Right lobe of liver (tissue), 6 donors: ENCODE results near the gene HDAC9. TPM values are rescaled to one million over a fixed set of nuclear protein-coding genes. Genes with fewer than 3 reads are reported as not detected.

Experiments
- ATAC-seq, 4 donors: fragments of 200-7000 bp; cut with Tn5 transposase; one replicate each; pipeline ENCODE4 v1.9.1; 2020; ENCODE audit warnings: mild to moderate bottlenecking in 4 of 4, moderate library complexity in 4 of 4
- DNase-seq, 3 donors: peaks; one replicate each; pipeline ENCODE4 v3.0.0-alpha.2; 2020
- H3K27ac ChIP-seq, 3 donors: fragments of 200-600 bp; one replicate each; pipeline ENCODE4 v1.8.0; 2022
- H3K27me3 ChIP-seq, 2 donors: fragments of 200-600 bp; one replicate each; pipeline ENCODE4 v1.8.0; 2022
- H3K36me3 ChIP-seq, 4 donors: fragments of 200-600 bp; sonication (generic) in 1 of 4; one replicate each; pipeline versions ENCODE4 v1.5.1 to v1.8.0; 2017 to 2022; ENCODE audit warnings: control low read depth in 1 of 4
- H3K4me1 ChIP-seq, 4 donors: fragments of 200-600 bp; sonication (generic) in 1 of 4; one replicate each; pipeline versions ENCODE4 v1.5.1 to v1.8.0; 2017 to 2022; ENCODE audit warnings: control low read depth in 1 of 4
- H3K4me3 ChIP-seq, 3 donors: fragments of 200-600 bp; one replicate each; pipeline ENCODE4 v1.8.0; 2022
- H3K9me3 ChIP-seq, 4 donors: fragments of 200-600 bp; sonication (generic) in 1 of 4; one replicate each; pipeline versions ENCODE4 v1.5.1 to v1.8.0; 2017 to 2022; ENCODE audit warnings: control low read depth in 1 of 4
- CTCF ChIP-seq, 4 donors: fragments of 200-600 bp in 3 of 4; fragments of 450-650 bp in 1 of 4; IDR thresholded peaks; one replicate each; pipeline versions ENCODE4 v1.5.1 to v1.8.0; 2016 to 2022; ENCODE audit warnings: antibody characterized with exemption in 4 of 4, mild to moderate bottlenecking in 2 of 4
- POLR2A ChIP-seq: fragments of 450-650 bp; IDR thresholded peaks from one replicate; pipeline ENCODE4 v1.6.1; 2017; ENCODE audit warnings: antibody characterized with exemption, mild to moderate bottlenecking
- WGBS: methylation state at CpG from one replicate; pipeline ENCODE4 v1.1.6; 2018; ENCODE audit warnings: low coverage, low lambda C conversion rate; ENCODE audit not compliant: insufficient coverage; ENCODE audit errors: missing lambda C conversion rate; 5-methylcytosine and 5-hydroxymethylcytosine counted together
- intact Hi-C, 2 donors: fragments of 100-400 bp; cut with DNase I; formaldehyde crosslinking; loops; one replicate each; pipeline versions ENCODE4 v1.11.2 to v1.14.1; 2022
- total RNA-seq, 6 experiments: library from RNA; depleted of rRNA in 2 of 6; stranded (reverse); fragments of >200 nt in 2 of 6; fragmentation: NEBNext Ultra II Directional in 3 of 6; extraction: Animal tissue kit (Norgen Biotek cat#: 25700) in 3 of 6; gene quantifications; one replicate each; pipeline versions ENCODE4 v1.1.0 to v1.2.4, GENCODE V29; 2016 to 2023
- donor health status: DM: no; HTN: yes; CAD: no.
- donor health status: DM: no; HTN: no; CAD: no.
- donor health status: DM: no; HTN: no; CAD: no.
- donor health status: DM: no; HTN: yes; CAD: no.
- donor health status: DM: no; HTN: yes; CAD: no.

HDAC9 gene
- total RNA-seq, 6 experiments from 2014 or later: 1.0 to 4.1 (median 2.5) TPM

GRCh38 chr7:18702071-18702829, 206.7 kb downstream of the HDAC9 start:
- 73% methylated on average over 17 of the region's 17 CpGs for WGBS
- no peak overlapping the region for H3K27ac ChIP-seq

DNA sequence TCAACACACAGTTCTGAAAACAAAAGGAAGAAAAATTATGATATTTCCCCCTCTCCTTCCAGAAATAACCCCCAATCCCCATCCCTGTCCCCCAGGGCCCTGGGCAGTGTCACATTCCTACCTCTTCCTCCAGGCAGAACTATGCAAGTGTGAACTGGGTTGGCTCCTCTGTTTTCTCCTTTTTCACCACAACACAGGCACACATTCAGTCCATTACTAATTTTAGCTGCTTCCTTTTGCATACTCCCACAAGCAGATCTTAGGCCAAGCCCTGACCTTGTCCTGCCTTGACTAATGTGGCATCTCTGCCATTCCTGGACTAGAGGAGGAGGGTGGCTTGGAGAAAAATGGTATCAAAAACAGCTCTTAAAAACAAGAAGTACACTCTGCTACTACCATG, 208.1 kb downstream of the HDAC9 start:
- no peak for DNase-seq
- Histone ChIP-seq H3K27me3 (no peaks in the 10 kb centered on the region), H3K9me3 (no peaks in the 10 kb centered on the region), H3K27ac (no peak overlapping the region), H3K4me3 (no peak overlapping the region), H3K4me1 (no peaks in the 10 kb centered on the region), H3K36me3 (no peaks in the 10 kb centered on the region)
- no peak for ATAC-seq
- no peak for TF ChIP-seq CTCF (IDR thresholded peaks at IDR 0.05)
- no peak for TF ChIP-seq POLR2A
- intact Hi-C loops: no loop called here

More at GRCh38 chr7:18702071-18702829, 206.7 kb downstream of the HDAC9 start:
- Histone ChIP-seq H3K4me3 (no peak overlapping the region), H3K36me3 (no peaks in the 10 kb centered on the region), H3K9me3 (no peaks in the 10 kb centered on the region), H3K4me1 (no peaks in the 10 kb centered on the region), H3K27me3 (no peaks in the 10 kb centered on the region)
- TF ChIP-seq CTCF (IDR thresholded peaks at IDR 0.05) (no peak), POLR2A (no peak)
- no peak for DNase-seq
- ATAC-seq: no peak
- intact Hi-C loops: no loop called here

DNA sequence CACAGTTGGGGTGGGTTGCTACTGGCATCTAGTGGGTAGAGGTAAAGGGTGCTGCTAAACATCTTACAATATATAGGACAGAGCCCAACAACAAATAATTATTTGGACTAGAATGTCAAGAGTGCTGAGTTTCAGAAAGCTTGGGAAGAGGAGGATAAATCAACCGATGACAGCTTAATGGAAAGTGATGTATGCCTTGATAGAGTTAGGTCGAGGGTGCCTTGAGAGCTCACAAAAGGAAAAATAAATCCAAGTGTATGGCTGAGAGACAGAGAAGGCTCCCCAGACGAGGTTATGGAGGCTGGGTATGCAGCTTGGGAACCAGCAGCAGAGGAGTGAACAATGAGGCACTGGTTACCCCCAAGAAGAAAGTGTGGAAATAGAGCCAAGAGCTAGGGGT, 211.1 kb downstream of the HDAC9 start:
- intact Hi-C loops: no loop called here
- Histone ChIP-seq H3K27ac (no peak overlapping the region), H3K4me3 (no peak overlapping the region), H3K4me1 (no peaks in the 10 kb centered on the region), H3K36me3 (no peaks in the 10 kb centered on the region), H3K27me3 (no peaks in the 10 kb centered on the region), H3K9me3 (no peaks in the 10 kb centered on the region)
- TF ChIP-seq POLR2A (no peak), CTCF (IDR thresholded peaks at IDR 0.05) (no peak)
- no peak for DNase-seq
- WGBS: 19% methylated on average over 3 of the region's 3 CpGs
- ATAC-seq: no peak

- Histone ChIP-seq H3K9me3 (no peaks in the 10 kb centered on the region), H3K27me3 (no peaks in the 10 kb centered on the region), H3K36me3 (no peaks in the 10 kb centered on the region), H3K27ac (no peak overlapping the region), H3K4me1 (no peaks in the 10 kb centered on the region), H3K4me3 (no peak overlapping the region)
- DNase-seq (no peak), ATAC-seq (no peak)
- 22% methylated on average over 1 of the region's 1 CpG for WGBS
- TF ChIP-seq POLR2A (no peak), CTCF (IDR thresholded peaks at IDR 0.05) (no peak)
- intact Hi-C loops: no loop called here
Measured at GRCh38 chr7:18708204-18708603, 212.7 kb downstream of the HDAC9 start.
